Ovary (tissue), 9 donors: ENCODE measurements around the gene GGA1. TPM values are rescaled to one million over a fixed set of nuclear protein-coding genes. Genes with fewer than 3 reads are reported as not detected.

Source experiments
- DNase-seq, 5 donors: peaks; one replicate each; pipeline ENCODE4 v3.0.0-alpha.2; 2019 to 2020
- H3K27ac ChIP-seq, 2 donors: fragments of 200-600 bp; one replicate each; pipeline versions ENCODE4 v1.5.1 to v1.8.0; 2019 to 2022
- H3K27me3 ChIP-seq: fragments of 200-600 bp; one replicate; pipeline ENCODE4 v1.8.0; 2022
- H3K36me3 ChIP-seq: fragments of 200-600 bp; sonication (generic); one replicate; pipeline ENCODE4 v1.5.1; 2019
- H3K4me1 ChIP-seq: one replicate; pipeline ENCODE4 v1.8.1; 2013; ENCODE audit warnings: mild to moderate bottlenecking, moderate library complexity; ENCODE audit not compliant: insufficient read depth
- H3K4me3 ChIP-seq: fragments of 200-600 bp; sonication (generic); one replicate; pipeline ENCODE4 v1.5.1; 2017
- H3K9me3 ChIP-seq, 2 donors: fragments of 200-600 bp in 1 of 2; sonication (generic) in 1 of 2; one replicate each; pipeline versions ENCODE4 v1.5.1 to v1.8.1; 2013 to 2019; ENCODE audit warnings: mild to moderate bottlenecking in 1 of 2, moderate library complexity in 1 of 2
- CTCF ChIP-seq, 3 donors: fragments of 450-650 bp in 2 of 3; fragments of 200-600 bp in 1 of 3; IDR thresholded peaks; one replicate each; pipeline versions ENCODE4 v1.5.1 to v1.8.0; 2016 to 2022; ENCODE audit warnings: antibody characterized with exemption in 3 of 3, mild to moderate bottlenecking in 1 of 3
- EP300 ChIP-seq: sonication (generic); formaldehyde crosslinking; IDR thresholded peaks from one replicate; pipeline ENCODE4 v1.6.1; 2017; ENCODE audit warnings: antibody characterized with exemption
- POLR2A ChIP-seq: fragments of 450-650 bp; IDR thresholded peaks from one replicate; pipeline ENCODE4 v1.6.1; 2017; ENCODE audit warnings: antibody characterized with exemption, mild to moderate bottlenecking, moderate library complexity
- WGBS, 3 donors: extraction: QIAGEN DNeasy Blood & Tissue Kit in 1 of 3; methylation state at CpG; one replicate each; pipeline versions ENCODE4 v1.1.5 to v1.1.7; 2013 to 2017; 5-methylcytosine and 5-hydroxymethylcytosine counted together
- intact Hi-C, 4 donors: fragments of 100-400 bp; cut with DNase I; formaldehyde crosslinking; loops; one replicate each; pipeline versions ENCODE4 v1.11.0 to v1.15.1; 2022 to 2023
- polyA plus RNA-seq, 2 donors: library from polyadenylated mRNA; stranded (reverse); fragments of 200-250 nt in 1 of 2; fragments of 350-450 nt in 1 of 2; fragmentation: Illumina TruSeq in 1 of 2; extraction: RNeasy Lipid Tissue Mini Kit (QIAGEN cat#74804) in 1 of 2; gene quantifications; one replicate each; pipeline ENCODE4 v1.2.3, GENCODE V29; 2013 to 2014
- total RNA-seq, 7 donors: library from RNA; depleted of rRNA in 2 of 7; stranded (reverse); fragments of >200 nt in 2 of 7; fragmentation: NEBNext Ultra II Directional in 3 of 7; extraction: Animal tissue kit (Norgen Biotek cat#: 25700) in 3 of 7; gene quantifications; one replicate each; pipeline versions ENCODE4 v1.1.0 to v1.2.4, GENCODE V29; 2016 to 2023
- donor health status: DM: no; HTN: no; CAD: no; lungs with moderate emphysema.
- donor health status: DM: no; HTN: no; CAD: no.
- donor health status: Bipolar disorder and iron deficiency.
- donor health status: DM: yes; HTN: yes; CAD: no.
- donor health status: DM: no; HTN: no; CAD: no.
- donor health status: DM: yes; HTN: yes; CAD: no.

Gene GGA1
- total and polyA plus RNA-seq, 9 donors: 24.1 to 64.7 (median 46.6) TPM

- TF ChIP-seq CTCF (IDR thresholded peaks at IDR 0.05): no peak
- Histone ChIP-seq H3K27me3 (no peaks in the 10 kb centered on the region), H3K27ac (no peak overlapping the region), H3K4me3 (no peak overlapping the region), H3K36me3 (peaks cover 4% of the 10 kb centered on the region), H3K4me1 (peaks cover 15% of the 10 kb centered on the region), H3K9me3 (no peaks in the 10 kb centered on the region)
- DNase-seq: peak in 2 of 5 donors; percentile 26 to 41
- 83 to 85% (median 84%) methylated on average over 14 to 15 of the region's 15 CpGs for WGBS, 3 donors
- intact Hi-C loops: no loop called here
Observed at GRCh38 chr22:37568012-37568411, 40.6 kb upstream of the GGA1 start.

- Histone ChIP-seq H3K36me3 (peaks cover 4% of the 10 kb centered on the region), H3K9me3 (no peaks in the 10 kb centered on the region), H3K27me3 (no peaks in the 10 kb centered on the region), H3K4me1 (peaks cover 15% of the 10 kb centered on the region), H3K4me3 (no peak overlapping the region), H3K27ac (no peak overlapping the region)
- TF ChIP-seq POLR2A (no peak), EP300 (no peak), CTCF (IDR thresholded peaks at IDR 0.05) (no peak)
- peak in 1 of 5 donors; percentile 32 for DNase-seq
- 81 to 86% (median 85%) methylated on average over 14 of the region's 14 CpGs for WGBS, 3 donors
- intact Hi-C loops: no loop called here
Observed at GRCh38 chr22:37568448-37569008, 40.1 kb upstream of the GGA1 start.

GRCh38 chr22:37569009-37569920, 39.4 kb upstream of the GGA1 start:
- H3K27ac ChIP-seq: no peak overlapping the region
- H3K4me3 ChIP-seq: no peak overlapping the region
- no peaks in the 10 kb centered on the region for H3K27me3 ChIP-seq
- intact Hi-C loops: no loop called here
- TF ChIP-seq EP300 (no peak), POLR2A (no peak), CTCF (IDR thresholded peaks at IDR 0.05) (no peak)
- peaks cover 4% of the 10 kb centered on the region for H3K36me3 ChIP-seq
- peaks cover 11% of the 10 kb centered on the region for H3K4me1 ChIP-seq
- no peaks in the 10 kb centered on the region for H3K9me3 ChIP-seq
- peak in 1 of 5 donors; percentile 35 for DNase-seq
- WGBS, 3 donors: 53 to 61% (median 60%) methylated on average over 21 of the region's 21 CpGs

GRCh38 chr22:37569921-37570660, 38.5 kb upstream of the GGA1 start:
- peak in 2 of 5 donors; percentile 37 to 46 for DNase-seq
- intact Hi-C loops: no loop called here
- Histone ChIP-seq H3K36me3 (peaks cover 4% of the 10 kb centered on the region), H3K27me3 (no peaks in the 10 kb centered on the region), H3K9me3 (no peaks in the 10 kb centered on the region), H3K4me3 (no peak overlapping the region), H3K27ac (no peak overlapping the region), H3K4me1 (peaks cover 7% of the 10 kb centered on the region)
- no peak for TF ChIP-seq CTCF (IDR thresholded peaks at IDR 0.05)
- 50 to 57% (median 54%) methylated on average over 9 of the region's 9 CpGs for WGBS, 3 donors
